NCI-H2227 (cell line): ENCODE results near the gene ZNF419.

ENCODE experiments used
- DNase-seq: peaks from one replicate; lab custom pipeline; 2025; ENCODE audit not compliant: unreplicated experiment; lab: John Stamatoyannopoulos, UW

ZNF419 gene

GRCh38 chr19:57527136-57527881 lies 39.8 kb downstream of the ZNF419 start, which contains the start of gene ZNF549:
Gene ZNF549 (plus strand): TSS chr19:57527356. CDS start chr19:57527574, 218 bp downstream.
- DNase-seq = peak; percentile 100

- DNase-seq = no peak
These were observed 50.5 kb downstream of the ZNF419 start for GRCh38 chr19:57537953-57538547.
